PC-3 (cell line): ENCODE data around the gene RASSF5. TPM values are rescaled to one million over a fixed set of nuclear protein-coding genes. Genes with fewer than 3 reads are reported as not detected.

Experiments
- ATAC-seq: fragments of 200-7000 bp; cut with Tn5 transposase; 2 replicates; pipeline ENCODE4 v1.9.1; 2020; ENCODE audit warnings: mild to moderate bottlenecking, moderate library complexity
- BruUV-seq: library from RNA; stranded (reverse); fragments of 400-500 nt; replicated peaks from 2 replicates; lab custom pipeline; 2021; lab: Mats Ljungman, UMichigan
- CTCF ChIA-PET: fragments of 300-600 bp; sonication (Branson Sonifier 250); formaldehyde crosslinking; loops from one replicate; lab custom pipeline; 2022; ENCODE audit warnings: antibody characterized with exemption; lab: Charles Lee
- POLR2A ChIA-PET: fragments of 300-600 bp; sonication (Branson Sonifier 250); formaldehyde crosslinking; loops from one replicate; lab custom pipeline; 2022; ENCODE audit warnings: antibody characterized with exemption; ENCODE audit not compliant: unreplicated experiment; lab: Charles Lee
- DNase-seq: peaks from one replicate; pipeline ENCODE4 v3.0.0-alpha.2; 2015
- H2AFZ ChIP-seq: fragments of 300-600 bp; sonication (generic); 2 replicates; pipeline ENCODE4 v1.6.0; 2016; ENCODE audit warnings: antibody characterized with exemption, low read length
- H3F3A ChIP-seq: fragments of 300-600 bp; sonication (generic); one replicate; pipeline ENCODE4 v1.6.0; 2017; ENCODE audit warnings: antibody characterized with exemption, low read length, control low read depth, mild to moderate bottlenecking; ENCODE audit not compliant: unreplicated experiment
- H3K27ac ChIP-seq: fragments of 300-600 bp; sonication (generic); 2 replicates; pipeline ENCODE4 v1.5.1; 2016; ENCODE audit warnings: mild to moderate bottlenecking, low read length
- H3K27me3 ChIP-seq: fragments of 300-600 bp; sonication (generic); 2 replicates; pipeline ENCODE4 v1.6.1; 2016; ENCODE audit warnings: low read length, mixed read lengths
- H3K36me3 ChIP-seq: fragments of 300-600 bp; sonication (generic); 2 replicates; pipeline ENCODE4 v1.6.1; 2016; ENCODE audit warnings: low read depth, mixed run types, low read length, mixed read lengths
- H3K4me1 ChIP-seq: fragments of 300-600 bp; sonication (generic); 2 replicates; pipeline ENCODE4 v1.5.1; 2016; ENCODE audit warnings: low read length; ENCODE audit not compliant: insufficient read depth
- H3K4me2 ChIP-seq: fragments of 300-600 bp; sonication (generic); 2 replicates; pipeline ENCODE4 v1.6.0; 2016; ENCODE audit warnings: low read length
- H3K4me3 ChIP-seq: fragments of 300-600 bp; sonication (generic); 2 replicates; pipeline ENCODE4 v1.5.1; 2016; ENCODE audit warnings: mild to moderate bottlenecking, low read length, mixed read lengths
- H3K79me2 ChIP-seq: fragments of 300-600 bp; sonication (generic); 2 replicates; pipeline ENCODE4 v1.6.1; 2017; ENCODE audit warnings: low read length, mixed read lengths
- H3K9ac ChIP-seq: fragments of 300-600 bp; sonication (generic); 2 replicates; pipeline ENCODE4 v1.6.0; 2016; ENCODE audit warnings: mild to moderate bottlenecking, low read length
- H3K9me2 ChIP-seq: fragments of 300-600 bp; sonication (generic); replicated peaks from 2 replicates; pipeline ENCODE4 v1.6.1; 2016; ENCODE audit warnings: mixed run types, low read length, mixed read lengths
- H3K9me3 ChIP-seq: fragments of 300-600 bp; sonication (generic); 2 replicates; pipeline ENCODE4 v1.6.1; 2016; ENCODE audit warnings: low read length, mixed read lengths
- H4K20me1 ChIP-seq: fragments of 300-600 bp; sonication (generic); 2 replicates; pipeline ENCODE4 v1.6.1; 2016; ENCODE audit warnings: low read length, mixed read lengths
- EZH2 ChIP-seq: fragments of 300-600 bp; sonication (generic); IDR thresholded peaks from one replicate; pipeline ENCODE4 v1.6.1; 2017; ENCODE audit warnings: antibody characterized with exemption, mild to moderate bottlenecking, low read length; ENCODE audit not compliant: unreplicated experiment
- EZH2phosphoT487 ChIP-seq: fragments of 300-600 bp; sonication (generic); IDR thresholded peaks from 2 replicates; pipeline ENCODE4 v1.6.1; 2018; ENCODE audit warnings: mild to moderate bottlenecking, antibody characterized with exemption, low read length, borderline replicate concordance
- intact Hi-C: fragments of 100-400 bp; cut with micrococcal nuclease; formaldehyde crosslinking; loops from 2 replicates; pipeline ENCODE4 v1.9.0; 2023
- total RNA-seq: library from RNA; depleted of rRNA; stranded (reverse); fragments of >200 nt; gene quantifications from 2 replicates; pipeline ENCODE4 v1.2.3, GENCODE V29; 2014
- TF ChIP-seq, protein P1 (sequence below): fragments of 300-600 bp; sonication (generic); conservative IDR thresholded peaks from 2 replicates; pipeline ENCODE4 v1.5.1; 2017; ENCODE audit warnings: antibody characterized with exemption, low read depth, mild to moderate bottlenecking, low read length

RASSF5 gene
- total RNA-seq, 1 experiment from 2014 or later: 15.5 TPM

GRCh38 chr1:206581571-206581981, 74.2 kb downstream of the RASSF5 start:
- Histone ChIP-seq H3K9ac (no peak overlapping the region), H2AFZ (no peak overlapping the region), H3K4me1 (peaks cover 38% of the 10 kb centered on the region), H3K4me3 (no peak overlapping the region), H3K9me2 (no peaks in the 10 kb centered on the region), H3F3A (peaks cover 5% of the 10 kb centered on the region), H3K9me3 (no peaks in the 10 kb centered on the region), H3K27me3 (no peaks in the 10 kb centered on the region), H3K79me2 (no peaks in the 10 kb centered on the region), H3K27ac (no peak overlapping the region), H4K20me1 (no peaks in the 10 kb centered on the region), H3K4me2 (no peak overlapping the region), H3K36me3 (0 out of 2 replicates have a peak, but pooled peaks cover 4% of the 10 kb centered on the region)
- ChIA-PET POLR2A (interaction anchor here (0.6 kb wide), 2 partner anchors 31 to 118 kb away, joined by 3 read pairs; partner anchors contain the start of gene EIF2D), CTCF (interaction anchor here (0.6 kb wide), 1 partner anchor 78 kb away, joined by 4 read pairs; no protein-coding TSS in a partner anchor)
- TF ChIP-seq EZH2 (no peak), EZH2phosphoT487 (no peak)
- TF ChIP-seq, protein P1, sequence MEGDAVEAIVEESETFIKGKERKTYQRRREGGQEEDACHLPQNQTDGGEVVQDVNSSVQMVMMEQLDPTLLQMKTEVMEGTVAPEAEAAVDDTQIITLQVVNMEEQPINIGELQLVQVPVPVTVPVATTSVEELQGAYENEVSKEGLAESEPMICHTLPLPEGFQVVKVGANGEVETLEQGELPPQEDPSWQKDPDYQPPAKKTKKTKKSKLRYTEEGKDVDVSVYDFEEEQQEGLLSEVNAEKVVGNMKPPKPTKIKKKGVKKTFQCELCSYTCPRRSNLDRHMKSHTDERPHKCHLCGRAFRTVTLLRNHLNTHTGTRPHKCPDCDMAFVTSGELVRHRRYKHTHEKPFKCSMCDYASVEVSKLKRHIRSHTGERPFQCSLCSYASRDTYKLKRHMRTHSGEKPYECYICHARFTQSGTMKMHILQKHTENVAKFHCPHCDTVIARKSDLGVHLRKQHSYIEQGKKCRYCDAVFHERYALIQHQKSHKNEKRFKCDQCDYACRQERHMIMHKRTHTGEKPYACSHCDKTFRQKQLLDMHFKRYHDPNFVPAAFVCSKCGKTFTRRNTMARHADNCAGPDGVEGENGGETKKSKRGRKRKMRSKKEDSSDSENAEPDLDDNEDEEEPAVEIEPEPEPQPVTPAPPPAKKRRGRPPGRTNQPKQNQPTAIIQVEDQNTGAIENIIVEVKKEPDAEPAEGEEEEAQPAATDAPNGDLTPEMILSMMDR: no peak
- intact Hi-C loops: no loop called here
- BruUV-seq: no TSS peak
- DNase-seq: no peak
- ATAC-seq: no peak

DNA sequence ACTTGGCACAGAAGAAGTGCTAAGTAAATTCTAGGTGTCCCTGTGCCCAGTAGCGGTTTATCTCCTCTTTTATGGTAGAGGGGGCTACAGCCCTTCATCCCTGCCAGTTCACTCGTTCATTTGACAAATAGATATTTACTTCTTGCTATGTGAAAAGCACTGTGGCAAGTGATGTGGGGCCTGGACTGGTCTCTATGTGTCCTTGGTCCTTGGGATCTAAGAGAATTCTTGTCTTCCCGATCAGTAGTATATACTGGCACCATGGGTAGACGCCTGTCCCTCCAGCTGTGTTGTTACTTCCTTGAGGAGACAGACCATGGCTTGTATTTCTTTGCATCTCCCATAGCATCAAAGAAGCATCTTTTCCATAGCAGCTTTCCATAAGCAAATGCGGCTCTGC, 75.2 kb downstream of the RASSF5 start:
- intact Hi-C loops: no loop called here
- H3K4me3 ChIP-seq: no peak overlapping the region

More for the DNA sequence above, 75.2 kb downstream of the RASSF5 start:
- DNase-seq: no peak
- Histone ChIP-seq H3K4me1 (peaks cover 48% of the 10 kb centered on the region), H2AFZ (no peak overlapping the region), H3K9ac (no peak overlapping the region), H3K36me3 (peaks cover 10% of the 10 kb centered on the region; the same call in 1 of the 2 replicates), H3K9me3 (no peaks in the 10 kb centered on the region), H3K4me2 (no peak overlapping the region), H3F3A (peaks cover 8% of the 10 kb centered on the region), H3K79me2 (no peaks in the 10 kb centered on the region), H3K9me2 (no peaks in the 10 kb centered on the region), H3K27me3 (no peaks in the 10 kb centered on the region), H4K20me1 (no peaks in the 10 kb centered on the region), H3K27ac (no peak overlapping the region)
- no TSS peak for BruUV-seq
- ChIA-PET POLR2A (no interaction called here), CTCF (interaction anchor here (1.5 kb wide), 1 partner anchor 38 kb away, joined by 10 read pairs; no protein-coding TSS in a partner anchor)
- TF ChIP-seq EZH2phosphoT487: no peak
- TF ChIP-seq, protein P1: no peak
- TF ChIP-seq EZH2: no peak
- no peak for ATAC-seq
